Activated CD4-positive, alpha-beta T cell treated with anti-CD3 and anti-CD28 coated beads, Interleukin-2, Interleukin-4, amounts not matched to agents 100 ng/mL and 50 ng/mL, durations not matched to agents 16 hours and 8 hours (primary cell): ENCODE data around the gene IPPK.

Source experiments
- DNase-seq: peaks from one replicate; pipeline ENCODE4 v3.0.0-alpha.2; 2020; ENCODE audit warnings: low spot score

IPPK gene

GRCh38 chr9:92686954-92687353 is 17.0 kb upstream of the IPPK start:
- no peak for DNase-seq

- DNase-seq: no peak
These were observed 15.1 kb upstream of the IPPK start for GRCh38 chr9:92685022-92685421.

GRCh38 chr9:92682269-92682668 is 12.3 kb upstream of the IPPK start:
- DNase-seq: no peak

- DNase-seq: no peak
These were observed 10.5 kb upstream of the IPPK start for GRCh38 chr9:92680166-92681119.

GRCh38 chr9:92679413-92680165 is 9.7 kb upstream of the IPPK start:
- no peak for DNase-seq

GRCh38 chr9:92671323-92671722 is 1.4 kb upstream of the IPPK start:
- DNase-seq: no peak

GRCh38 chr9:92669527-92669889 is 423 bp downstream of the IPPK start:
- DNase-seq: no peak

GRCh38 chr9:92668746-92669526 is 995 bp downstream of the IPPK start:
- peak; percentile 29 for DNase-seq

- no peak for DNase-seq
These were observed 2.9 kb downstream of the IPPK start for GRCh38 chr9:92666912-92667532.

- no peak for DNase-seq
These were observed 3.7 kb downstream of the IPPK start for GRCh38 chr9:92666236-92666635.

GRCh38 chr9:92665836-92666235 is 4.1 kb downstream of the IPPK start:
- DNase-seq: no peak

- DNase-seq: peak; percentile 51
These were observed 5.4 kb downstream of the IPPK start for GRCh38 chr9:92664394-92665152.

- no peak for DNase-seq
These were observed 6.0 kb downstream of the IPPK start for GRCh38 chr9:92663951-92664350.

- DNase-seq: no peak
These were observed 6.8 kb downstream of the IPPK start for GRCh38 chr9:92663126-92663525.

- DNase-seq: no peak
These were observed 8.2 kb downstream of the IPPK start for GRCh38 chr9:92661743-92662142.

- DNase-seq: no peak
These were observed 8.8 kb downstream of the IPPK start for GRCh38 chr9:92661127-92661526.

GRCh38 chr9:92660266-92660665 is 9.7 kb downstream of the IPPK start:
- no peak for DNase-seq

- no peak for DNase-seq
These were observed 10.3 kb downstream of the IPPK start for GRCh38 chr9:92659601-92660000.

GRCh38 chr9:92658611-92659010 is 11.3 kb downstream of the IPPK start:
- no peak for DNase-seq

GRCh38 chr9:92658176-92658575 is 11.8 kb downstream of the IPPK start:
- DNase-seq: no peak
